ENCODE results near the gene ZNF316.

- TF ChIP-seq CTCF (IDR thresholded peaks at IDR 0.05; ENCODE audit: low read length) (no peak), EZH2 (optimal IDR thresholded peaks at IDR 0.05; ENCODE audit: low read depth, low read length) (no peak), EZH2phosphoT487 (IDR thresholded peaks at IDR 0.05; ENCODE audit: low read length) (no peak)
These were observed 29.0 kb upstream of the ZNF316 start for GRCh38 chr7:6608081-6608480.

Data from MM.1S (cell line).